K562 (cell line): ENCODE results near the gene ZNF460.

Experiments used
- ARNT ChIP-seq, 2 experiments: fragments of 450-650 bp; IDR thresholded peaks; 2 replicates each; pipeline ENCODE4 v1.6.1; 2016; ENCODE audit warnings: mild to moderate bottlenecking in 1 of 2
- ATF6 ChIP-seq: sonication (generic); formaldehyde crosslinking; IDR thresholded peaks from 2 replicates; pipeline ENCODE4 v1.4.0; 2020; ENCODE audit warnings: mild to moderate bottlenecking, missing genetic modification reagents
- BRF1 ChIP-seq: IDR thresholded peaks from 3 replicates; pipeline ENCODE4 v1.6.1; 2011; ENCODE audit warnings: borderline replicate concordance, mild to moderate bottlenecking; ENCODE audit not compliant: insufficient read length; ENCODE audit errors: extremely low read depth
- CTCF ChIP-seq, 3 experiments: IDR thresholded peaks in 2 of 3; conservative IDR thresholded peaks in 1 of 3; 2 replicates each; pipeline ENCODE4 v1.5.1; 2011 to 2012; ENCODE audit warnings: low read length in 3 of 3, mild to moderate bottlenecking in 3 of 3, control low read depth in 2 of 3, improper control_type of control experiment in 1 of 3, inconsistent platforms in 1 of 3, low read depth in 1 of 3, mixed read lengths in 1 of 3, moderate library complexity in 1 of 3; ENCODE audit not compliant: insufficient read depth in 2 of 3
- GABPB1 ChIP-seq: sonication (generic); formaldehyde crosslinking; IDR thresholded peaks from 2 replicates; pipeline ENCODE4 v1.8.0; 2022; ENCODE audit warnings: mild to moderate bottlenecking, missing genetic modification reagents
- JUN ChIP-seq, 2 experiments: sonication (generic) in 1 of 2; formaldehyde crosslinking in 1 of 2; IDR thresholded peaks; 2 replicates each; pipeline versions ENCODE4 v1.6.1 to v1.8.0; 2012 to 2022; ENCODE audit warnings: borderline replicate concordance in 2 of 2, mild to moderate bottlenecking in 2 of 2, improper control_type of control experiment in 1 of 2, low read depth in 1 of 2, low read length in 1 of 2, missing genetic modification reagents in 1 of 2
- KLF1 ChIP-seq: fragments of 450-650 bp; IDR thresholded peaks from 2 replicates; pipeline ENCODE4 v1.6.1; 2016; ENCODE audit warnings: missing genetic modification characterization, missing compliant biosample characterization
- POLR2A ChIP-seq: fragments of 450-650 bp; conservative IDR thresholded peaks from 2 replicates; pipeline ENCODE4 v1.6.1; 2016
- PPARD ChIP-seq: fragments of 250-450 bp; sonication (Bioruptor Pico); IDR thresholded peaks from 2 replicates; pipeline ENCODE4 v1.8.0; 2022; ENCODE audit warnings: inconsistent platforms, mild to moderate bottlenecking, moderate library complexity
- SMC3 ChIP-seq: conservative IDR thresholded peaks from 2 replicates; pipeline ENCODE4 v1.6.1; 2011; ENCODE audit warnings: low read depth, low read length, improper control_type of control experiment; ENCODE audit not compliant: insufficient read depth
- YY1 ChIP-seq, 3 experiments: IDR thresholded peaks; 2 replicates each; pipeline ENCODE4 v1.6.1; 2011; ENCODE audit warnings: low read length in 2 of 3, mild to moderate bottlenecking in 2 of 3, moderate library complexity in 2 of 3, borderline replicate concordance in 1 of 3, control low read depth in 1 of 3, low read depth in 1 of 3; ENCODE audit not compliant: insufficient read depth in 3 of 3, insufficient replicate concordance in 2 of 3, control insufficient read depth in 1 of 3, insufficient read length in 1 of 3; ENCODE audit errors: extremely low read depth in 1 of 3
- ZKSCAN8 ChIP-seq: fragments of 200-800 bp; sonication (Bioruptor generic); IDR thresholded peaks from 2 replicates; pipeline ENCODE4 v1.6.1; 2016; ENCODE audit warnings: missing genetic modification characterization, missing compliant biosample characterization
- ZNF324 ChIP-seq: fragments of 250-450 bp; sonication (Bioruptor Pico); IDR thresholded peaks from 2 replicates; pipeline ENCODE4 v1.4.0; 2020; ENCODE audit warnings: mild to moderate bottlenecking
- ZNF512 ChIP-seq: IDR thresholded peaks from 2 replicates; pipeline ENCODE4 v1.6.1; 2016; ENCODE audit warnings: missing genetic modification characterization, missing compliant biosample characterization

GRCh38 chr19:57240311-57241090 lies 39.8 kb upstream of the ZNF460 start, which contains the start of gene ZNF805:
- TF ChIP-seq GABPB1 (peak; percentile 96), KLF1 (peak; percentile 89), JUN (IDR thresholded peaks at IDR 0.05; ENCODE audit: borderline replicate concordance, low read depth, low read length) (peak; percentile 48; the same call in 1 of the 2 replicates), JUN (CRISPR knock-in tag; IDR thresholded peaks at IDR 0.05; ENCODE audit: borderline replicate concordance) (no peak), SMC3 (no peak), PPARD (CRISPR knock-in tag) (no peak), CTCF (IDR thresholded peaks at IDR 0.05 in 2 of 3, conservative IDR thresholded peaks at IDR 0.05 in 1 of 3; ENCODE audit: insufficient read depth in 2 of 3, low read depth in 1 of 3, low read length in 3 of 3) (0 out of 6 replicates have a peak, but pooled peaks of 1 of the 3 experiments have one; percentile 14), ATF6 (no peak), ZNF324 (no peak), ZKSCAN8 (CRISPR knock-in tag) (no peak), ARNT (IDR thresholded peaks at IDR 0.05) (no peak), YY1 (IDR thresholded peaks at IDR 0.05; ENCODE audit: borderline replicate concordance in 1 of 3, control insufficient read depth in 1 of 3, extremely low read depth in 1 of 3, insufficient read depth in 3 of 3, insufficient read length in 1 of 3, insufficient replicate concordance in 2 of 3, low read depth in 1 of 3, low read length in 2 of 3) (peak in 2 of 3 experiments; percentile 72 to 88), ZNF512 (tag) (no peak), POLR2A (peak; percentile 84), BRF1 (no peak)
